SK-N-SH (cell line): Measurements from ENCODE around the gene TSSK6. TPM values are rescaled to one million over a fixed set of nuclear protein-coding genes. Genes with fewer than 3 reads are reported as not detected.
A peak's percentile ranks its signal among the peaks of the same experiment; 100 is the strongest.

Source experiments
- CTCF ChIA-PET: fragments of 300-600, 350-600 bp; formaldehyde crosslinking; extraction: SDS; loops from one replicate; lab custom pipeline; 2021; lab: Yijun Ruan, JAX
- POLR2A ChIA-PET: fragments of 350-600 bp; sonication (Branson Sonifier 250); formaldehyde crosslinking; extraction: SDS; loops from one replicate; lab custom pipeline; 2020; ENCODE audit warnings: antibody characterized with exemption, inconsistent platforms; lab: Yijun Ruan, JAX
- DNase-seq: peaks from one replicate; pipeline ENCODE4 v3.0.0; 2012
- H2AFZ ChIP-seq: fragments of 200-600 bp; sonication (generic); 2 replicates; pipeline ENCODE4 v1.8.1; 2016; ENCODE audit warnings: antibody characterized with exemption, mild to moderate bottlenecking, low read depth
- H3F3A ChIP-seq: fragments of 200-600 bp; sonication (generic); replicated peaks from 2 replicates; pipeline ENCODE3; 2016; ENCODE audit warnings: antibody characterized with exemption, mild to moderate bottlenecking; ENCODE audit not compliant: insufficient read depth
- H3K27ac ChIP-seq, 2 experiments: fragments of 200-500 bp in 1 of 2; fragments of 200-600 bp in 1 of 2; sonication (Bioruptor generic) in 1 of 2; sonication (generic), shearing (Covaris generic) in 1 of 2; 2 replicates each; pipeline versions ENCODE4 v1.5.1 to v1.6.1; 2014 to 2016; ENCODE audit warnings: low read depth in 2 of 2, inconsistent platforms in 1 of 2, low read length in 1 of 2, mild to moderate bottlenecking in 1 of 2, mixed read lengths in 1 of 2
- H3K27me3 ChIP-seq: fragments of 200-600 bp; sonication (generic), shearing (Covaris generic); 2 replicates; pipeline ENCODE4 v1.6.1; 2016; ENCODE audit warnings: mixed run types; ENCODE audit not compliant: insufficient read depth
- H3K36me3 ChIP-seq, 2 experiments: fragments of 200-500 bp in 1 of 2; fragments of 200-600 bp in 1 of 2; sonication (Bioruptor generic) in 1 of 2; sonication (generic) in 1 of 2; replicated peaks in 1 of 2; 2 replicates each; pipeline versions ENCODE3 to v1.5.1; 2014 to 2016; ENCODE audit warnings: low read length in 1 of 2, mild to moderate bottlenecking in 1 of 2; ENCODE audit not compliant: insufficient read depth in 2 of 2, control insufficient read depth in 1 of 2
- H3K4me1 ChIP-seq, 2 experiments: fragments of 200-500 bp in 1 of 2; fragments of 200-600 bp in 1 of 2; sonication (Bioruptor generic) in 1 of 2; sonication (generic), shearing (Covaris generic) in 1 of 2; 2 replicates each; pipeline versions ENCODE4 v1.5.1 to v1.6.1; 2014 to 2016; ENCODE audit warnings: low read depth in 1 of 2, low read length in 1 of 2, mixed run types in 1 of 2; ENCODE audit not compliant: insufficient read depth in 2 of 2, control insufficient read depth in 1 of 2
- H3K4me2 ChIP-seq: fragments of 200-600 bp; sonication (generic), shearing (Covaris generic); 2 replicates; pipeline ENCODE4 v1.6.1; 2017; ENCODE audit warnings: mixed run types
- H3K4me3 ChIP-seq, 2 experiments: fragments of 200-500 bp in 1 of 2; fragments of 200-600 bp in 1 of 2; sonication (Bioruptor generic) in 1 of 2; sonication (generic), shearing (Covaris generic) in 1 of 2; 2 replicates each; pipeline versions ENCODE4 v1.5.1 to v1.8.1; 2014 to 2016; ENCODE audit warnings: low read depth in 2 of 2, inconsistent platforms in 1 of 2, low read length in 1 of 2, mild to moderate bottlenecking in 1 of 2, mixed read lengths in 1 of 2, moderate library complexity in 1 of 2
- H3K79me2 ChIP-seq: fragments of 200-600 bp; sonication (generic); 2 replicates; pipeline ENCODE4 v1.8.1; 2017; ENCODE audit warnings: mild to moderate bottlenecking; ENCODE audit not compliant: insufficient read depth
- H3K9ac ChIP-seq: fragments of 200-600 bp; sonication (generic); 2 replicates; pipeline ENCODE4 v1.6.1; 2017; ENCODE audit warnings: mixed run types
- H3K9me2 ChIP-seq: fragments of 200-600 bp; sonication (generic); 2 replicates; pipeline ENCODE4 v1.6.1; 2017; ENCODE audit warnings: mixed run types
- H3K9me3 ChIP-seq: fragments of 200-600 bp; sonication (generic); 2 replicates; pipeline ENCODE4 v1.6.1; 2017; ENCODE audit warnings: mixed run types, mild to moderate bottlenecking, moderate library complexity
- H4K20me1 ChIP-seq: fragments of 200-600 bp; sonication (generic); 2 replicates; pipeline ENCODE4 v1.6.1; 2017; ENCODE audit warnings: mild to moderate bottlenecking, mixed run types; ENCODE audit not compliant: insufficient read depth
- CHD2 ChIP-seq: fragments of 150-350 bp; IDR thresholded peaks from 2 replicates; pipeline ENCODE4 v1.6.1; 2018; ENCODE audit warnings: low read length; ENCODE audit not compliant: partially characterized antibody
- ELF1 ChIP-seq: IDR thresholded peaks from 2 replicates; pipeline ENCODE4 v1.4.0; 2012
- EP300 ChIP-seq, 2 experiments: IDR thresholded peaks; 2 replicates each; pipeline versions ENCODE4 v1.4.0 to v1.6.1; 2012; ENCODE audit warnings: borderline replicate concordance in 1 of 2, low read depth in 1 of 2, low read length in 1 of 2
- FOSL2 ChIP-seq: IDR thresholded peaks from 2 replicates; pipeline ENCODE4 v1.4.0; 2012; ENCODE audit warnings: low read depth, mild to moderate bottlenecking, moderate library complexity, borderline replicate concordance
- JUND ChIP-seq: IDR thresholded peaks from 2 replicates; pipeline ENCODE4 v1.4.0; 2012
- NFIC ChIP-seq: IDR thresholded peaks from 2 replicates; pipeline ENCODE4 v1.4.0; 2012; ENCODE audit warnings: borderline replicate concordance
- POLR2AphosphoS5 ChIP-seq: IDR thresholded peaks from 2 replicates; pipeline ENCODE4 v1.6.1; 2012; ENCODE audit warnings: low read depth, low read length
- RAD21 ChIP-seq: IDR thresholded peaks from 2 replicates; pipeline ENCODE4 v1.6.1; 2012; ENCODE audit warnings: mild to moderate bottlenecking, low read length
- RFX5 ChIP-seq: IDR thresholded peaks from 2 replicates; pipeline ENCODE4 v1.6.1; 2012; ENCODE audit warnings: mild to moderate bottlenecking, improper control_type of control experiment, low read length
- TAF1 ChIP-seq: IDR thresholded peaks from 2 replicates; pipeline ENCODE4 v1.6.1; 2012; ENCODE audit warnings: low read depth, mild to moderate bottlenecking, low read length, moderate library complexity, borderline replicate concordance
- TCF12 ChIP-seq: IDR thresholded peaks from 2 replicates; pipeline ENCODE4 v1.4.0; 2012
- WGBS: methylation state at CpG from one replicate; pipeline ENCODE4 v1.1.6; 2017; ENCODE audit warnings: low lambda C conversion rate; 5-methylcytosine and 5-hydroxymethylcytosine counted together
- polyA plus RNA-seq, 3 experiments: library from polyadenylated mRNA; depleted of rRNA; stranded (reverse); fragments of >200 nt; gene quantifications; 2 replicates each; pipeline ENCODE4 v1.2.3, GENCODE V29; 2012
- TF ChIP-seq, protein P1 (sequence below): IDR thresholded peaks from 2 replicates; pipeline ENCODE4 v1.4.0; 2012; ENCODE audit warnings: low read depth
- TF ChIP-seq, protein P2 (sequence below): IDR thresholded peaks from 2 replicates; pipeline ENCODE4; 2012
- TF ChIP-seq, protein P3 (sequence below): IDR thresholded peaks from 2 replicates; pipeline ENCODE4 v1.4.0; 2012; ENCODE audit warnings: low read depth, borderline replicate concordance

TSSK6 gene
- polyA plus RNA-seq, 1 of the 3 experiments (the other 2 are of a cell fraction): 3.1 TPM

DNA sequence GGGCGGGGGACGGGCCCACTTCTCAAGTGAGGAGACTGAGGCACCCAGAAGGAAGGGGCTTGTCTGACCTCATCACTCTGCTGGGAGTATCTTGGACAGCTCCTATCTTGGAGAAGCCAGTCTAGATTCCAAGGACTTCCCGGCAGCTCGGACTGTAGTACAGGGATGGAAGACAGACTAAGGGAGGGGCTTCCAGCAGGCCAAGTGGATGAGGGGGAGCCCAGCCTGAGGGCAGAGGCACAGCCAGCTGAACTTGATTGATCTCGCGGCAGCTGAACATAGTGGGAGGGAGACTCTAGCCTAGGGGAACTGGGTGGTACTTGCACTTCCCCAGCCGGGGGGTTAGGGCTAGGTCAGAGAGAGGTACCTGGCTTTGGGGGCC, 23.4 kb upstream of the TSSK6 start:
- POLR2A ChIA-PET: interaction anchor here (0.7 kb wide), 1 partner anchor 130 kb away, joined by 4 read pairs; the partner anchor contains the start of gene ZNF101
- Histone ChIP-seq H4K20me1 (no peaks in the 10 kb centered on the region), H3F3A (peaks cover 7% of the 10 kb centered on the region), H3K4me1 (peaks cover 0 to 23% of the 10 kb centered on the region in 2 experiments; a peak in 1 of 4 replicates)
- TF ChIP-seq, protein P1, sequence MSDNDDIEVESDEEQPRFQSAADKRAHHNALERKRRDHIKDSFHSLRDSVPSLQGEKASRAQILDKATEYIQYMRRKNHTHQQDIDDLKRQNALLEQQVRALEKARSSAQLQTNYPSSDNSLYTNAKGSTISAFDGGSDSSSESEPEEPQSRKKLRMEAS: no peak
- no peak for TF ChIP-seq CHD2
- no peak for TF ChIP-seq FOSL2
- no peak for TF ChIP-seq JUND
- TF ChIP-seq, protein P2, sequence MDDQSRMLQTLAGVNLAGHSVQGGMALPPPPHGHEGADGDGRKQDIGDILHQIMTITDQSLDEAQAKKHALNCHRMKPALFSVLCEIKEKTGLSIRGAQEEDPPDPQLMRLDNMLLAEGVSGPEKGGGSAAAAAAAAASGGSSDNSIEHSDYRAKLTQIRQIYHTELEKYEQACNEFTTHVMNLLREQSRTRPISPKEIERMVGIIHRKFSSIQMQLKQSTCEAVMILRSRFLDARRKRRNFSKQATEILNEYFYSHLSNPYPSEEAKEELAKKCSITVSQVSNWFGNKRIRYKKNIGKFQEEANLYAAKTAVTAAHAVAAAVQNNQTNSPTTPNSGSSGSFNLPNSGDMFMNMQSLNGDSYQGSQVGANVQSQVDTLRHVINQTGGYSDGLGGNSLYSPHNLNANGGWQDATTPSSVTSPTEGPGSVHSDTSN: no peak
- no peak for TF ChIP-seq RFX5
- no peak for TF ChIP-seq ELF1
- TF ChIP-seq TCF12: no peak
- TF ChIP-seq TAF1: no peak
- no peak for TF ChIP-seq RAD21
- TF ChIP-seq, all 33 proteins: peak for 0
- no peak overlapping the region for H2AFZ ChIP-seq
- H3K9me3 ChIP-seq: no peaks in the 10 kb centered on the region
- DNase-seq: no peak
- H3K4me2 ChIP-seq: peak overlapping the region; percentile 78; the same call in 1 of the 2 replicates
- H3K9ac ChIP-seq: no peak overlapping the region
- no peaks in the 10 kb centered on the region for H3K36me3 ChIP-seq
- H3K4me3 ChIP-seq: peak overlapping the region in 1 of 2 experiments; percentile 44; a peak in 2 of 4 replicates
- H3K79me2 ChIP-seq: no peaks in the 10 kb centered on the region
- H3K27me3 ChIP-seq: no peaks in the 10 kb centered on the region
- CTCF ChIA-PET: interaction anchor here (1.6 to 15.3 kb wide), 3 partner anchors 9 to 105 kb away, joined by 5 to 258 read pairs (median 7); partner anchors contain the start of genes GMIP and YJEFN3
- no peaks in the 10 kb centered on the region for H3K9me2 ChIP-seq
- no peak overlapping the region for H3K27ac ChIP-seq
- WGBS: 81% methylated on average over 5 of the region's 7 CpGs

DNA sequence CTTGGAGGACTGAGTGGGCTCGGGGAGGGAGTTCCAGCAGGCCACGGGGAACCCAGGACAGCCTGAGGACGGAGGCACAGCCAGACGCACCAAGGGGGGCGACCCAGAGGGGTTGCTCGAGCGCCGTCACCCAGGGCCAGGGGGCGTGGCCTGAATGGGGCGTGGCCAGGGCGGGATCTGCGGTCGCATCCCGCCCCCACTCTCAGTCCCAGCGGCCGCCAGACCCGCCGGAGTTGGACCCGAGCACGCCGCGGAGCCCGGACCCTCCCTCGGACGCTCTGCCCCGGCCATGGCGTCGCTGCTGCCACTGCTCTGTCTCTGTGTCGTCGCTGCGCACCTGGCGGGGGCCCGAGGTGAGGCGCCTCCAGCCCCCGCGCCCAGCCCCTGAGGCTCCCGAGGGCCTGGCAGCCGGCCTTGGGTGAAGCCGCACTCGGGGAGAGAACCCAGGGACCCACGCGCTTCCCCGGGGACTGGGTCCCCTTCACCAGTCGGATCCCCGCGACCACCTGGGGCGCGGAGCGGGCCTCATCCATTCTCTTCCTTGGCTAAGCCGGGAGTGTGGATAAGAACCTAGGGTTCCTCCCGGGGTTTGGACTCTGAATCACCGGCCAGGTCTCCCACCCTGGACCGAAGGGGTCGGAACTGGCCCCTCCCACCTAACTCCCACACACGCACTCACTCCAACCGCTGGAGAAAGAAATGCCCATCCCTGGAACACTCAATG, 22.9 kb upstream of the TSSK6 start, which contains the start of gene CILP2:
TSS of gene CILP2 (plus strand) at position 205 of the 724 bp plus-strand sequence. CDS start at position 290, 85 bp downstream.
- H3K4me3 ChIP-seq: peak within 1 kb of the TSS; percentile 36 to 44; a peak in 3 of 4 replicates
- DNase-seq: peak; percentile 96
- TF ChIP-seq EP300 (IDR thresholded peaks at IDR 0.05; ENCODE audit: borderline replicate concordance in 1 of 2, low read depth in 1 of 2, low read length in 1 of 2) (no peak), NFIC (no peak), RAD21 (no peak; the same call in 1 of the 2 replicates), POLR2AphosphoS5 (no peak)
- TF ChIP-seq, protein P2: peak; percentile 35; the same call in 1 of the 2 replicates
- TF ChIP-seq, protein P3, sequence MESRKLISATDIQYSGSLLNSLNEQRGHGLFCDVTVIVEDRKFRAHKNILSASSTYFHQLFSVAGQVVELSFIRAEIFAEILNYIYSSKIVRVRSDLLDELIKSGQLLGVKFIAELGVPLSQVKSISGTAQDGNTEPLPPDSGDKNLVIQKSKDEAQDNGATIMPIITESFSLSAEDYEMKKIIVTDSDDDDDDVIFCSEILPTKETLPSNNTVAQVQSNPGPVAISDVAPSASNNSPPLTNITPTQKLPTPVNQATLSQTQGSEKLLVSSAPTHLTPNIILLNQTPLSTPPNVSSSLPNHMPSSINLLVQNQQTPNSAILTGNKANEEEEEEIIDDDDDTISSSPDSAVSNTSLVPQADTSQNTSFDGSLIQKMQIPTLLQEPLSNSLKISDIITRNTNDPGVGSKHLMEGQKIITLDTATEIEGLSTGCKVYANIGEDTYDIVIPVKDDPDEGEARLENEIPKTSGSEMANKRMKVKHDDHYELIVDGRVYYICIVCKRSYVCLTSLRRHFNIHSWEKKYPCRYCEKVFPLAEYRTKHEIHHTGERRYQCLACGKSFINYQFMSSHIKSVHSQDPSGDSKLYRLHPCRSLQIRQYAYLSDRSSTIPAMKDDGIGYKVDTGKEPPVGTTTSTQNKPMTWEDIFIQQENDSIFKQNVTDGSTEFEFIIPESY: no peak
- H4K20me1 ChIP-seq: no peaks in the 10 kb centered on the region
- H3K36me3 ChIP-seq: no peaks in the 10 kb centered on the region
- peak within 1 kb of the TSS; percentile 78 for H3K4me2 ChIP-seq
- H3K9ac ChIP-seq: no peak within 1 kb of the TSS
- no peaks in the 10 kb centered on the region for H3K27me3 ChIP-seq
- WGBS: 22% methylated on average over 25 of the region's 56 CpGs
- ChIA-PET CTCF (interaction anchor here (0.9 to 15.3 kb wide), 3 partner anchors 9 to 106 kb away, joined by 3 to 258 read pairs (median 7); partner anchors contain the start of genes GMIP and YJEFN3), POLR2A (interaction anchor here (0.5 to 0.7 kb wide), 2 partner anchors 9 to 130 kb away, joined by 3 to 4 read pairs; partner anchors contain the start of gene ZNF101)
- H3F3A ChIP-seq: peaks cover 10% of the 10 kb centered on the region
- no peaks in the 10 kb centered on the region for H3K79me2 ChIP-seq
- no peaks in the 10 kb centered on the region for H3K9me3 ChIP-seq
- no peak within 1 kb of the TSS for H2AFZ ChIP-seq
- H3K27ac ChIP-seq: no peak within 1 kb of the TSS
- no peaks in the 10 kb centered on the region for H3K9me2 ChIP-seq
- peaks cover 0 to 23% of the 10 kb centered on the region in 2 experiments; a peak in 1 of 4 replicates for H3K4me1 ChIP-seq
